Vagina (tissue), 2 donors: ENCODE data around the gene DACT2. TPM values are rescaled to one million over a fixed set of nuclear protein-coding genes. Genes with fewer than 3 reads are reported as not detected.
"Not testable (repeated sequence)": the region's sequence is repeated elsewhere in the genome, so short reads cannot be mapped to it uniquely, and the experiment has no call there.

Experiments used
- DNase-seq, 2 donors: peaks; one replicate each; pipeline ENCODE4 v3.0.0-alpha.2; 2017; ENCODE audit errors: extremely low spot score in 2 of 2
- H3K27ac ChIP-seq: fragments of 200-600 bp; sonication (generic); one replicate; pipeline ENCODE4 v1.5.1; 2019
- H3K27me3 ChIP-seq: fragments of 200-600 bp; sonication (generic); one replicate; pipeline ENCODE4 v1.5.1; 2019
- H3K36me3 ChIP-seq, 2 donors: fragments of 200-600 bp; sonication (generic); one replicate each; pipeline ENCODE4 v1.5.1; 2017 to 2019
- H3K4me1 ChIP-seq: fragments of 200-600 bp; sonication (generic); one replicate; pipeline ENCODE4 v1.5.1; 2019
- H3K4me3 ChIP-seq, 2 donors: fragments of 200-600 bp; sonication (generic); 1 replicate in 1 of 2; 2 replicates in 1 of 2; pipeline ENCODE4 v1.5.1; 2016 to 2019
- H3K9me3 ChIP-seq: fragments of 200-600 bp; sonication (generic); one replicate; pipeline ENCODE4 v1.5.1; 2019
- POLR2A ChIP-seq, 2 donors: fragments of 450-650 bp; IDR thresholded peaks; one replicate each; pipeline ENCODE4 v1.6.1; 2017; ENCODE audit warnings: antibody characterized with exemption in 2 of 2, mild to moderate bottlenecking in 2 of 2, moderate library complexity in 2 of 2
- POLR2AphosphoS5 ChIP-seq, 2 donors: sonication (generic); formaldehyde crosslinking; IDR thresholded peaks; one replicate each; pipeline ENCODE4 v1.9.0; 2017; ENCODE audit warnings: antibody characterized with exemption in 2 of 2, mild to moderate bottlenecking in 2 of 2, low read depth in 1 of 2; ENCODE audit not compliant: insufficient read depth in 1 of 2
- intact Hi-C: fragments of 100-400 bp; cut with DNase I; formaldehyde crosslinking; loops from one replicate; pipeline ENCODE4 v1.15.1; 2023
- total RNA-seq: library from RNA; depleted of rRNA; stranded (reverse); fragments of >200 nt; gene quantifications from one replicate; pipeline ENCODE4 v1.2.3, GENCODE V29; 2016
- TF ChIP-seq, protein P1 (sequence below), 3 experiments: fragments of 450-650 bp in 2 of 3; fragments of 200-600 bp in 1 of 3; sonication (generic) in 1 of 3; IDR thresholded peaks; one replicate each; pipeline ENCODE4 v1.5.1; 2017 to 2019; ENCODE audit warnings: antibody characterized with exemption in 3 of 3, mild to moderate bottlenecking in 2 of 3, moderate library complexity in 2 of 3

The DACT2 gene
- total RNA-seq, 1 donor from 2014 or later = 1.5 TPM

DNA sequence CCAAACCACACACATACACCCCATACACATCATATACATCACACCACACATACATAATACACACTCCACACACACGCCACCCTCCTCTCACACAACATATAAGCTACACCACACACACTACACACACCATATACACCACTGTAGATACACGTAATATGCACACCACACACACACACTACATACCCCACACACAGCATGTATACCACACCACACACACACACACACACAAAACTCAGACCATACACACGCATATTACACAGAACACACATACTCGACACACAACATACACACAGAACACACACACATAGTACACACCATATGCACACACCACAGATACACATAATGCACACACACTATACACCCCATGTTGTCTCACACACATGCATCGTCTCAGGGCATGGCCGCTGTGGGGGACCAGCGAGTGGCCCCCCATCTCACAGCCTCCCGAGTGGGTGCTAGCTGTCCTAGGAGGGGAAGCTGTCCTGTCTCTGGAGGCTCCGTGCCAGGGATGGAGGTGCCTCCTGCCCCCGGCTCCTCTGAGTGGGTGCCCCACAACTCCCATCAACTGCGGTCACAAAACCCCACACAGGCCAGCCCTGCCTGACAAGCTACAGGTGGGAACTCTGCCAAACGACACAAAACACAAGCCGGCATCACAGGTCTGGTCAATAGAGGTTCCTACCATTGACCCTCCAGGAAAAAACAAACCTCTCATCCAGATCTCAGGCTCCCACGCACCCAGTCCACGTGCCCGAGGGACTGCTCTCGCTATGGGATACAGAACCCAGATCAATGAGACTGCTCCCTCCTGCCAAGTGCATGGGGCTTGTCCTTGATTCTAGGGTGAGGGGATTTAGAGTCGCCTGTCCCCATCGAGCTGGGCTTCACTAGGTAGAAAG lies 49.1 kb downstream of the DACT2 start:
- no peaks in the 10 kb centered on the region for H3K4me1 ChIP-seq
- H3K27me3 ChIP-seq = no peaks in the 10 kb centered on the region
- no peak overlapping the region for H3K27ac ChIP-seq
- no peaks in the 10 kb centered on the region for H3K9me3 ChIP-seq
- H3K4me3 ChIP-seq = no peak overlapping the region
- DNase-seq = no peak
- H3K36me3 ChIP-seq = no peaks in the 10 kb centered on the region
- intact Hi-C loops = no loop called here
- TF ChIP-seq, protein P1, sequence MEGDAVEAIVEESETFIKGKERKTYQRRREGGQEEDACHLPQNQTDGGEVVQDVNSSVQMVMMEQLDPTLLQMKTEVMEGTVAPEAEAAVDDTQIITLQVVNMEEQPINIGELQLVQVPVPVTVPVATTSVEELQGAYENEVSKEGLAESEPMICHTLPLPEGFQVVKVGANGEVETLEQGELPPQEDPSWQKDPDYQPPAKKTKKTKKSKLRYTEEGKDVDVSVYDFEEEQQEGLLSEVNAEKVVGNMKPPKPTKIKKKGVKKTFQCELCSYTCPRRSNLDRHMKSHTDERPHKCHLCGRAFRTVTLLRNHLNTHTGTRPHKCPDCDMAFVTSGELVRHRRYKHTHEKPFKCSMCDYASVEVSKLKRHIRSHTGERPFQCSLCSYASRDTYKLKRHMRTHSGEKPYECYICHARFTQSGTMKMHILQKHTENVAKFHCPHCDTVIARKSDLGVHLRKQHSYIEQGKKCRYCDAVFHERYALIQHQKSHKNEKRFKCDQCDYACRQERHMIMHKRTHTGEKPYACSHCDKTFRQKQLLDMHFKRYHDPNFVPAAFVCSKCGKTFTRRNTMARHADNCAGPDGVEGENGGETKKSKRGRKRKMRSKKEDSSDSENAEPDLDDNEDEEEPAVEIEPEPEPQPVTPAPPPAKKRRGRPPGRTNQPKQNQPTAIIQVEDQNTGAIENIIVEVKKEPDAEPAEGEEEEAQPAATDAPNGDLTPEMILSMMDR (IDR thresholded peaks at IDR 0.05) = no peak
- TF ChIP-seq POLR2A (IDR thresholded peaks at IDR 0.05) (no peak), POLR2AphosphoS5 (IDR thresholded peaks at IDR 0.05; ENCODE audit: insufficient read depth in 1 of 2, low read depth in 1 of 2) (no peak)

DNA sequence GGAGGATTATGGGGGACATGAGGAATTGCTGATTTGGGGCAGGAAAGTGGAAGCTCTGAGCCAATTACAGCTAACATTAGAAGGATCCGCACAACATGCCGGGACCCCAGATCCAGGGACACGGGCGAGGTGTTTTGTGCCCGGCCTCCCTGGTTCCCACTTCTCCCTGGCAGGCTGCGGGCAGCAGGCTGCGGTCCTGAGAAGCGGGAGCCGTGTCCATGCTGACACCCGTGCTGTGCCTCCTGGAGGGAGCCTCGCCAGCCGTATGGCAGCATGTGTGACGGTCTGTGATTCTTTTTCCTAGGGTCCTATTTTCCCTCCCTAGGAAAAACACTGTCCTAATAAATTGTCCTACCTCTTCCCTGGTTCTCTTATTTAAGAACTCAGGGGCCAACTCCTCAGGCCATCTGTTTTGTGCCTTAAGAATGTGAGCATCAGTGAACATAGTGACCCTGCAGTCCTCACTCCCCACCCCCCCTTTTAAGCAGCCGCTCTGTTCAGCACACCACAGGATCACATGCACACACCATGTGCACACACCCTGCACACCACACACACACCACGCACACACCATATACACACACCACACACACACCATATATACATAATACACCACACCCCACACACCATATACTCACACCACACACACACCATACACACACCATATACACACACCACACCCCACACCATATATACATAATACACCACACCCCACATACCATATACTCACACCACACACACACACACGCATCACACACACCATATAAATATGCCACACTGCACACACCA lies 49.9 kb downstream of the DACT2 start:
- no peaks in the 10 kb centered on the region for H3K9me3 ChIP-seq
- intact Hi-C loops = no loop called here
- TF ChIP-seq POLR2AphosphoS5 (IDR thresholded peaks at IDR 0.05; ENCODE audit: insufficient read depth in 1 of 2, low read depth in 1 of 2) (no peak), POLR2A (IDR thresholded peaks at IDR 0.05) (no peak)
- TF ChIP-seq, protein P1 (IDR thresholded peaks at IDR 0.05) = no peak
- H3K4me3 ChIP-seq = no peak overlapping the region
- no peak for DNase-seq
- no peaks in the 10 kb centered on the region for H3K27me3 ChIP-seq
- no peak overlapping the region for H3K27ac ChIP-seq
- no peaks in the 10 kb centered on the region for H3K36me3 ChIP-seq
- peaks cover under 1% of the 10 kb centered on the region for H3K4me1 ChIP-seq

DNA sequence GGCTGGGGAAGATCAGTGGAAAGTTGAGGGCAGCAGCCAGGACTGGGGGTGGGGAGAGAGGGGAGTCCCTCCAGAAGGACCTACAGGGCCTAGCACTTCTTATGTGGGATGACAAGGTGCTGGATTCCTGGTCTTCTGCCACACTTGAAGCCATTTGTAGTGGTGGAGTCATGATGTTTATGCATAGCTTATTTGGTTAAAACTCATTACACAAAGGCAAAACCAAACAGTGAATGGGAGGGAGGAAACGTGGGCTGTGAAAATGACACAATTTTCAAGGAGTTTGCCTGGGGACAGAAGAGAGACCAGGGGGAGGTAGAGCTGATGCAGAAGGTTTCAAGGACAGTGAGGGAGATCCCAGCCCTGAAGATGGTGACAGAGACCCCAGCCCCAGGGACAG lies 50.8 kb downstream of the DACT2 start:
- H3K4me1 ChIP-seq = peaks cover 5% of the 10 kb centered on the region

DNA sequence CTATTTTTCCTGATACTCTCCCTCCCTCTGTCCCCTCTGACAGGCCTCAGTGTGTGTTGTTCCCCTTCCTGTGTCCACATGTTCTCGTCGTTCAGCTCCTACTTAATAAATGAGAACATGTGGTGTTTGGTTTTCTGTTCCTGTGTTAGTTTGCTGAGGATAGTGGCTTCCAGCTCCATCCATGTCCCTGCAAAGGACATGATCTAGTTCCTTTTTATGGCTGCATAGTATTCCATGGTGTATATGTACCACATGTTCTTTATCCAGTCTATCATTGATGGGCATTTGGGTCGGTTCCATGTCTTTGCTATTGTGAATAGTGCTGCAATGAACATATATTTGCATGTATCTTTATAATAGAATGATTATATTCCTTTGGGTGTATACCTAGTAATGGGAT lies 51.8 kb downstream of the DACT2 start:
- H3K9me3 ChIP-seq, intact Hi-C loops, H3K27ac ChIP-seq, H3K36me3 ChIP-seq, H3K4me3 ChIP-seq, H3K27me3 ChIP-seq, H3K4me1 ChIP-seq, DNase-seq: not testable (repeated sequence)

More for the DNA sequence above, 50.8 kb downstream of the DACT2 start:
- DNase-seq = no peak
- H3K27me3 ChIP-seq = no peaks in the 10 kb centered on the region
- H3K4me3 ChIP-seq = no peak overlapping the region
- no peaks in the 10 kb centered on the region for H3K9me3 ChIP-seq
- no peaks in the 10 kb centered on the region for H3K36me3 ChIP-seq
- TF ChIP-seq POLR2AphosphoS5 (IDR thresholded peaks at IDR 0.05; ENCODE audit: insufficient read depth in 1 of 2, low read depth in 1 of 2) = no peak
- TF ChIP-seq POLR2A (IDR thresholded peaks at IDR 0.05) = no peak
- TF ChIP-seq, protein P1 (IDR thresholded peaks at IDR 0.05) = no peak
- H3K27ac ChIP-seq = no peak overlapping the region
- intact Hi-C loops = no loop called here

DNA sequence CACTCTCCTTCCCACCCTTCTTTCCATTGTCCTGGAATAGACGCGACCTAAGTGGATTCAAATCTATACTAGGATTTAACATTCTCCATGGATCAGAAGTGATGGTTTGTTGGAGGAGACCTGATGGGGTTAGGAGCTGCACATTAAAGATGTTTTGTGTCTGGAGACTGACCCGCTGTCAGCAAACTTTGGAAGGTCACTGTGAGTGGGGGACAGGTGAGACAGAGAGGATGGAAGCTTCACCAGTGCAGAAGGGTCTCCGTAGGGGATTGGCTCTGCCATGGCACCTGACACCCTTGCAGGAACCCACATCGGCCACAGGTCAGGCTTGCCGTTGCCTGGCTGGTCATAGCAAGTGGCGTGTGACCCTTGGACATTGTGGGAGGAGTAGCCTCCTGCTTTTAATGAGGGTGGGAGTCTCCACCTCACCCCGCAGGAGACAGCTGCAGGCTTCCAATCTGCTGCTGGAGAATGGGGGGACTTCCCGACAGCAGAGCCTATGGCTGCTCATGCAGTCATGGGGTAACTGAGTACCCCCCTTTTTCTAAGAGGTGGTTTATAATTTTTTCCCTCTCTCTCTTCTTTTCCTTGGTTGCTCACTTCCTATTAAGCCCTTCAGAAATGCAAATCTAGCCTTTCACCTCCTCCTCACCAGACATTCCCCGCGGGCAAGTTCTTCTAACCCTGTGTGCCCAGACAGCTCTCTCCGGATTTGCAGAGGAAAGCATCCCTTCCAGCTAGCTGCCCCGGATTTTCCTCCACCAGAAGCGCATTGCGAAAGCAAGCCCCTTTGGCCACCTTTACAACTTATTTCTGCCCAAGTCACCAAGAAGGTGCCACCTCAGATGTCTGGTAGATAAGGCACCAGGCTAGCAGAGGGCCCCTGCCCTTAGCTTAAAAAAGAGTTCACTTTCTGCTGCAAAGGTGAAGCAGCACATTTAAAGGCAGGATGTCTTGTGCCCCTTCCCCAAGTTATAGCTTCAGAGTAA lies 53.5 kb downstream of the DACT2 start:
- H3K4me3 ChIP-seq = no peak overlapping the region
- peaks cover 5% of the 10 kb centered on the region for H3K4me1 ChIP-seq
- no peaks in the 10 kb centered on the region for H3K9me3 ChIP-seq
- no peak for DNase-seq
- TF ChIP-seq POLR2A (IDR thresholded peaks at IDR 0.05) (no peak), POLR2AphosphoS5 (IDR thresholded peaks at IDR 0.05; ENCODE audit: insufficient read depth in 1 of 2, low read depth in 1 of 2) (no peak)
- TF ChIP-seq, protein P1 (IDR thresholded peaks at IDR 0.05) = no peak
- no peak overlapping the region for H3K27ac ChIP-seq
- intact Hi-C loops = no loop called here
- no peaks in the 10 kb centered on the region for H3K36me3 ChIP-seq
- H3K27me3 ChIP-seq = no peaks in the 10 kb centered on the region
